GM21723 (cell line): ENCODE results near the gene CYP1A1.

Source experiments
- ATAC-seq: cut with Tn5 transposase; IDR thresholded peaks from one replicate; pipeline ENCODE4 v1.9.1; 2021; ENCODE audit warnings: mild to moderate bottlenecking, moderate library complexity; ENCODE audit not compliant: unreplicated experiment

CYP1A1 gene, protein sequence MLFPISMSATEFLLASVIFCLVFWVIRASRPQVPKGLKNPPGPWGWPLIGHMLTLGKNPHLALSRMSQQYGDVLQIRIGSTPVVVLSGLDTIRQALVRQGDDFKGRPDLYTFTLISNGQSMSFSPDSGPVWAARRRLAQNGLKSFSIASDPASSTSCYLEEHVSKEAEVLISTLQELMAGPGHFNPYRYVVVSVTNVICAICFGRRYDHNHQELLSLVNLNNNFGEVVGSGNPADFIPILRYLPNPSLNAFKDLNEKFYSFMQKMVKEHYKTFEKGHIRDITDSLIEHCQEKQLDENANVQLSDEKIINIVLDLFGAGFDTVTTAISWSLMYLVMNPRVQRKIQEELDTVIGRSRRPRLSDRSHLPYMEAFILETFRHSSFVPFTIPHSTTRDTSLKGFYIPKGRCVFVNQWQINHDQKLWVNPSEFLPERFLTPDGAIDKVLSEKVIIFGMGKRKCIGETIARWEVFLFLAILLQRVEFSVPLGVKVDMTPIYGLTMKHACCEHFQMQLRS

DNA sequence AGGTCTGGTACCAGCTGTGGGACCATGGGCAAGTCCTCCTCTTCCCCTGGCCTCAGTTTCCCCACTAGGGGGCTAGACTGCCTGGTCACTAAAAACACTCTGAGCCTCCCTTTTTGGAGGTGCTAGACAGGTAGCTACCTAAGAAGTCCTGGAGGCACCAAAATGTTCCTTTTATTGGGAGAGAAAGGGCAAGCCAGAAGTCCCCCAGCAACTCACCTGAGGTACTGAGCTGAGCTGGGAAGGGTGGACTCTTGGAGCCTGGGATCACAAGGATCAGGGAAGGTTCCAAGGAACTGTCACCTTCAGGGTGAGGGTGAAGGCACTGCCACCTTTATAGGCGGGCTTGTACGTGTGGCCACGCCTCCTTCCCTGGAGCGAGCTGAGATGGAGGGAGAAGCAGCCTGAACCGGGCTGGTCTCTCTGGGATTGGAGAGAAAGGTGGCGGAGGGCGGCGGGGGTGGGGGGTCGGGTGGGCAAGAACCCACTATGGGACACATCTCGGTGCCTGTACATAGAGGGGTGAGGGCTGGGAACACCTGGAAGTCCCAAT is at the start of gene CYP1A1:
TSS of gene CYP1A1 (minus strand) at position 304 of the 550 bp plus-strand sequence. CDS start 2,431 bp downstream, outside the sequence.
- no peak for ATAC-seq

- ATAC-seq, result no peak
Measured at GRCh38 chr15:74773731-74774252, 48.5 kb upstream of the CYP1A1 start.

- no peak for ATAC-seq
Measured at GRCh38 chr15:74773329-74773728, 48.0 kb upstream of the CYP1A1 start.

- ATAC-seq, result no peak
Measured at GRCh38 chr15:74770211-74770903, 45.0 kb upstream of the CYP1A1 start.

DNA sequence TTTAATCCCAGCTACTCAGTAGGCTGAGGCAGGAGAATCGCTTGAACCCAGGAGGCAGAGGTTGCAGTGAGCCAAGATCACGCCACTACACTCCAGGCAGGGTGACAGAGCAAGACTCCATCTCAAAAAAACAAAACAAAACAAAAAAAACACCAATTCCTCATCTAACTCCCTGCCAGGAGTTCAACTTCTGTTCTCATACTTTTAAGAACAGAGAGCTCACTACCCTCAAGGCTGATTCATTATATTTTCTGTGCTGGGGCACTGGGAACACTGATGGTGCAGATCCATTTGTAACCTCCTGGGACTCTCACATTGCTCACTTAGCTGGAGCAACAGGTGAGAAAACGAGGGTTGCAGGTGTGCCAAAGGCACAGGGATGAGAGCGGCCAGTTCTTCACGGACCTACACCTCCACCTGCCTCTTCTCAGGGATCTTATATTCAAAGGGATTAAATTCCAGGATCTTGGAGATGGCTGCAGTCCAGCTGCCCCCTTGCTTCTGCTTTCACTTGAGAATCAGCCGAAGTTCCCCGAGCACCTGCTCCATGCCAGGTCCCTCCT is 44.2 kb upstream of the CYP1A1 start:
- no peak for ATAC-seq

DNA sequence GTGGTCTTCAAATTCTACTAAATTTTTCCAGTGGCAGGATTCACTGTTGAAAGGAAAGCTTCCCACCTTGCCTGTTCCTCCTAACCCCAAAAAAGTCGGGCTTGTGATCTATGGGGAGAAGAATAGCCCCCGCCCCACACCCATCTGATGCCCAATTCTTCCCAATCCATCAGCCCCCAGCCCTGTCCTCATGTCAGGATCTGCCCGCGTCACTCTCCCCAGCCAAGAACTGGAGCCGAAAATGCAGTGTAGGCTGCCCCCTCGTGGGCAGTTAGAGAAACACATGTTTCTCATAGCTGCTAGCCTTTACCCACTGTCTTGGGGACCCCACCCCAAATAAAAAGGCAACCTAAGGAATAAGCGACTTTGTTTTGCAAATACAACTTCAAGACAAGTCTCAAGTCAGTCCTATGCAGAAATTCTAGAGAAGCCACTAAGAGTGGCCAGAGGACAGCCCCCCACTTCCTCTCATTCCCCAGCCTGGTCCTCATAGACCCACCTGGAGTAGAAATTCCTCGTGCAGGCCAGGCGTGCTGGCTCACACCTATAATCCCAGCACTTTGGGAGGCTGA is 43.5 kb upstream of the CYP1A1 start:
- ATAC-seq, result no peak

DNA sequence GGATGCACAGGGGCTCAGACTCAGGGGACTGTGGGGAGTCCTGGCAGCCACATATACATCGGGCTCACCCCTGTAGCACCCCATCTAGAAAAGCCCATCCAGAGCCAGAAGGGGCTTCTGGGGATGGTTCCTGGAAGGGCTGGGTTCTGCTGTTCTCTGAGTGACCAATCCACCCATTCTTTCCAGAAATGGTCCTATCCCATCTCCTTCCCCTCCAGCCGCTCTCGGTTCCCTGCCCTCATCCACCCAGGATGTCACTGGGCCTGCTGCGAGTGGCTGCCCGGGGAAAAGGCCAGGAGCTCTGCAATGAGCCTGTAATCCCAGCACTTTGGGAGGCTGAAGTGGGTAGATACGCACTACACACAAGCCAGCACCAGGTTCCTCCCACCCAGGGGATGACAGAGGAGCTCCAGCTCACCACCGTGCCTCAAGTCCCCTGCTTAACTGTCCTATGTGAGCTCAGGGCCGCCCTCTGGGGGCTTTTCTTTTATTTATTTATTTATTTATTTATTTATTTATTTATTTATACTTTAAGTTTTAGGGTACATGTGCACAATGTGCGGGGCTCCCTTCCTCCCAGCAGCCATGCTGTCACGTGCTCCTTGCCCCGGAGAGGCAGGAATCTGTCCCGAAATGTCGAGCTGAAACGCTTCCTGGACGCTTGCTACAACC is 42.9 kb upstream of the CYP1A1 start:
- no peak for ATAC-seq

DNA sequence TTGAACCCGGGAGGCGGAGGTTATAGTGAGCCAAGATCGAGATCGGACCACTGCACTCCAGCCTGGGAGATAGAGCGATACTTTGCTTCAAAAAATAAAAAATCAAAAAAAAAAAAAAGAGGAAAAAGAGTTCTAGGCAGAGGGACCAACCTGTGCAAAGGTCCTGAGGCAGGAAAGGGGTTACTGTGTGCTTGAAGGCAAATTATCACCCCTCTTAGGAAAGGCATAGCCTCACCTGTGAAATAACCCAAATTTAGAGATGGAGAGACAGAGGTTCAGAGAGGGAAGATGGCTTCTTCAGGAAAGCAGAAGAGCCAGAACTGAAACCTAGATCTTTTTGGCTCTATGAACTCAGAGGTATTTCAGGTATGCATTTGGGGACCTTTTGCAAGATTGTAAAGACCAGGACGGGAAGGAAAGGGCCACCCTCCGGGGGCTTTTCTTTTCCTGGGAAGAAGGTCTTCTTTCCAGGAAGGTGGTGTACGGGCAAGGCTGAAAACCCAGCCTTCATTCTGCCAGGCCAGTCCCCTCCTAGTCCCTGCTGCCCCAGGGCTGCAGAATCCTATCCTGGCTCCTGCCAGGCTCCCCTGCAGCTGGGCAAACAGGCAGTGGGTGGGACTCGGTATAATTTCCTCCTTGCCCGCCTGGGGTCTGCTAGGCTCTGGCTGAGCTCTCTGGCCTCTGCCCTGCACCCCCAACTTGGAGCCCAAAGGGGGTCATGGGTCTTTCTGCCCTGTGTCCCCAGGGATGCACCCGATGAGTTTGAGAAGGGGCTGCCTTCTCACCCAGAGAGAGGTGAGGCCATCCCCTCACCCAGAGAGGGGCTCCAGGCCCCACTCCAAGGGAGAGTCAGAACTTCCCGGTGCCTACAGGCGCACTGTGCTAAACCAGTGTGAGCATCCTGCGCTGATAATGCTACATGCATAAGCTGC is 42.1 kb upstream of the CYP1A1 start:
- no peak for ATAC-seq

DNA sequence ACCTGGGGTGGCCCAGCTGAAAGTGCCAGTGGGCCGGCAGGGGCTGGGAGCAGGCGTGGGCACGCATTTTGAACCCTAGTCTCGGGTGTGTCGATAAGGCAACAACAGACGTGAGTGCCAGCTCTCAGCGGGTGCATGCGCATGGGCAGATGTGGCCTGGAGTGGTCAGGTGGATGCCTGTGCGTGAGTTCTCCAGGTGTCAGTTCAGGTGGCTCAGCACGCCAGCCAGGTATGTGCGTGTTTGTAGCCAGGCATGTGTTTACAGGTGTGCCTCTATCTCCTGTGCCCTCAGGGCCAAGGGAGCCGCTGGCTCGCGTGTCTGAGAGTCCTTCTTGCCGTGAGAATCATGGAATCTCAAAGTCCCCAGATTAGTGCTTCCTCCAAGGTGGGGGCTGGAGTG is 38.1 kb upstream of the CYP1A1 start:
- ATAC-seq, result no peak

- no peak for ATAC-seq
Measured at GRCh38 chr15:74762791-74763150, 37.4 kb upstream of the CYP1A1 start.

DNA sequence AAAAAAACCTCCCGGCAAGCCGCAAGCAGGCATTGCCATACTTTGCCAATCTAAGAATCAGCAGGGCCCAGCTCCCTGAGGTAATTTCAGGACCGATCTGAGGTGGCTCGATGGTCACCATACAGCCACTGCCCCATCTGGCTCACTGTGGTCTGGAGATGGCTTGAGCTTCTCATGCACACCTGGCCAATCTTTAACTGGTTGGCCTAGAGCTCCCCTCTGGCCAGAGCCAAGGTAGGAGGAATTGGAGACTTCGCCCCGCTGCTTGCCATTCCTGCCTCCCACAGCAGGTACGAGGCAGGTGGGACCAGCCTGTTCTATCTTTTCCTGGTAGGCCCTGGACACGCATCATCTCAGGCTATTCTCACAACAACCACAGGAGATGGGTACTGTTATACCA is 33.4 kb upstream of the CYP1A1 start:
- no peak for ATAC-seq

- no peak for ATAC-seq
Measured at GRCh38 chr15:74754593-74755215, 29.4 kb upstream of the CYP1A1 start.

- ATAC-seq, result no peak
Measured at GRCh38 chr15:74752531-74752930, 27.2 kb upstream of the CYP1A1 start.

DNA sequence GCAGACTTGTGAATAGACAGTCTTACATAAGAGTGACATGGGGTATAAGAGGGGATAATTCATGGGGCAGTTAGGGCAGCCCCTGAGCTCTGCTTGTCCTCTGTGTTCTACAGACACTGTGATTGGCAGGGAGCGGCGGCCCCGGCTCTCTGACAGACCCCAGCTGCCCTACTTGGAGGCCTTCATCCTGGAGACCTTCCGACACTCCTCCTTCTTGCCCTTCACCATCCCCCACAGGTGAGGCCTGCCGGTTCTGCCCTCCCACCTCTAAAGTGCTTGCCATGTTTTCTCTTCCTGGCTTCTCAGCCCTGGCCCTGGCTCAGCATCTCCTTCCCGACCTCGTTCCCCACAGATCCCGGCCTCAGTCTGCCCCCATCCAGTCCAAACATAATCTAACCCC is 26.7 kb upstream of the CYP1A1 start:
- ATAC-seq, result no peak

GRCh38 chr15:74750751-74751150 is 25.4 kb upstream of the CYP1A1 start:
- ATAC-seq, result no peak

DNA sequence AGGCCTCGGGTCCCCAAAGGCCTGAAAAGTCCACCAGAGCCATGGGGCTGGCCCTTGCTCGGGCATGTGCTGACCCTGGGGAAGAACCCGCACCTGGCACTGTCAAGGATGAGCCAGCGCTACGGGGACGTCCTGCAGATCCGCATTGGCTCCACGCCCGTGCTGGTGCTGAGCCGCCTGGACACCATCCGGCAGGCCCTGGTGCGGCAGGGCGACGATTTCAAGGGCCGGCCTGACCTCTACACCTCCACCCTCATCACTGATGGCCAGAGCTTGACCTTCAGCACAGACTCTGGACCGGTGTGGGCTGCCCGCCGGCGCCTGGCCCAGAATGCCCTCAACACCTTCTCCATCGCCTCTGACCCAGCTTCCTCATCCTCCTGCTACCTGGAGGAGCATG is 24.5 kb upstream of the CYP1A1 start:
- no peak for ATAC-seq

DNA sequence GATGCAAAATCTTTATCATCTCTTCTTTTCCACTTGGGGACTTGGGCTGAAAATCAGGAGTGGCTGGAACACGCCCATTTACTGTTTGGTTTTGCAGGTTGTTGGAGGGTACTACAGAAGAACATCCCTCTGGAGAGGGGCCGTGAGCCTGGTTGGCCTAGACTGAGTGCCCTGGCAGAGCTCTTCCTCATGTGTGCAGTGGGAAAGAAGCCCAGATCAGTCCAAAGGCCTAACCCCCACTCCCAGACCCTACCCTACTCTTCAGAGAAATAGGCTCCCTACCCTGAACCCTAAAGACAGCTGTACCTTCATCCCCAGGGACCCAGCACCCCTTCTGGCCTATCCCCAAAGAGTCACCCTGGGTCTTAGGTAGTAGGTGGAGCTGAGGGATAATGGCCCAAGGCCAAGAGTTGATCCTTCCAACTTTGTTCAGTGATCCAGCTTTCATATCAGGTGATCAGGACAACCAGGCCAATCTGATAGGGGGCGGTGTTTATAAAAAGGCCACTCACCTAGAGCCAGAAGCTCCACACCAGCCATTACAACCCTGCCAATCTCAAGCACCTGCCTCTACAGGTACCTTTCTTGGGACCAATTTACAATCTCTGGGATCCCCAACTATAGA is 23.1 kb upstream of the CYP1A1 start, which contains the start of gene CYP1A2:
TSS of gene CYP1A2 (plus strand) at position 524 of the 625 bp plus-strand sequence. CDS start 894 bp downstream, outside the sequence.
- no peak for ATAC-seq

DNA sequence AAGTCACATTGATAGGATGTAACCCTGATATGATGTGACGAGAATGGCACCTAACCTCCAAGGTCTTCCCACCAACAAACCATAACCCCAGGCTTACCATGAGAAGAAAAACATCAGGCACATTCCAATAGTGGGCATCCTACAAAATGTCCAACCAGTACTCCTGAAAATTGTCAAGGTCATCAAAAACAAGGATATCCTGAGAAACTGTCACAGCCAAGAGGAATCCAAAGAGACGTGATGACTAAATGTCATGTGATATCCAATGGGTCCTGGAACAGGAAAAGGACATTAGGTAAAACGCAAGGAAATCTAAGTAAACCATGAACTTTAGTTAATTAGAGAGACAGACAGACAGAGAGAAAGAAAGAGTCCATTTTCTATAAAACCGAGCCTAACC is 21.1 kb upstream of the CYP1A1 start:
- no peak for ATAC-seq
